Glutamatergic neuron (in vitro differentiated cells): ENCODE measurements around the gene CHST6. TPM values are rescaled to one million over a fixed set of nuclear protein-coding genes. Genes with fewer than 3 reads are reported as not detected.

Source experiments
- DNase-seq: peaks from one replicate; pipeline ENCODE4 v3.0.0; 2022
- H3K27ac Mint-ChIP-seq: one replicate; pipeline ENCODE4 v1.8.0; 2020; ENCODE audit warnings: mild to moderate bottlenecking, mixed read lengths, inconsistent platforms; ENCODE audit not compliant: unreplicated experiment
- H3K27me3 Mint-ChIP-seq: one replicate; pipeline ENCODE4 v1.8.0; 2020; ENCODE audit warnings: mild to moderate bottlenecking, moderate library complexity, mixed read lengths, inconsistent platforms; ENCODE audit not compliant: unreplicated experiment
- H3K36me3 Mint-ChIP-seq: one replicate; pipeline ENCODE4 v1.8.0; 2020; ENCODE audit warnings: mild to moderate bottlenecking, mixed read lengths, inconsistent platforms; ENCODE audit not compliant: unreplicated experiment
- H3K4me1 Mint-ChIP-seq: one replicate; pipeline ENCODE4 v1.8.0; 2020; ENCODE audit warnings: mild to moderate bottlenecking, low read depth, mixed read lengths, inconsistent platforms; ENCODE audit not compliant: unreplicated experiment
- H3K4me3 Mint-ChIP-seq: one replicate; pipeline ENCODE4 v1.8.0; 2020; ENCODE audit warnings: mild to moderate bottlenecking, mixed read lengths, inconsistent platforms; ENCODE audit not compliant: unreplicated experiment
- H3K9me3 Mint-ChIP-seq: one replicate; pipeline ENCODE4 v1.8.0; 2020; ENCODE audit warnings: mild to moderate bottlenecking, moderate library complexity, mixed read lengths, inconsistent platforms; ENCODE audit not compliant: unreplicated experiment
- total RNA-seq: library from RNA; stranded (reverse); fragmentation: NEBNext Ultra II Directional; extraction: Animal tissue kit (Norgen Biotek cat#: 25700); gene quantifications from one replicate; pipeline ENCODE4 v1.2.1, GENCODE V29; 2021; ENCODE audit not compliant: unreplicated experiment
- TF ChIP-seq, protein P1 (sequence below): fragments of 200-600 bp; sonication (generic); IDR thresholded peaks from one replicate; pipeline ENCODE4 v1.5.0; 2021; ENCODE audit not compliant: partially characterized antibody, unreplicated experiment

The CHST6 gene
- total RNA-seq, 1 donor from 2014 or later = 4.0 TPM

- H3K4me1 Mint-ChIP-seq = no peaks in the 10 kb centered on the region
- H3K27me3 Mint-ChIP-seq = peaks cover 6% of the 10 kb centered on the region
- no peaks in the 10 kb centered on the region for H3K36me3 Mint-ChIP-seq
- H3K4me3 Mint-ChIP-seq = no peak overlapping the region
- no peak for DNase-seq
- peaks cover 4% of the 10 kb centered on the region for H3K9me3 Mint-ChIP-seq
- TF ChIP-seq, protein P1, sequence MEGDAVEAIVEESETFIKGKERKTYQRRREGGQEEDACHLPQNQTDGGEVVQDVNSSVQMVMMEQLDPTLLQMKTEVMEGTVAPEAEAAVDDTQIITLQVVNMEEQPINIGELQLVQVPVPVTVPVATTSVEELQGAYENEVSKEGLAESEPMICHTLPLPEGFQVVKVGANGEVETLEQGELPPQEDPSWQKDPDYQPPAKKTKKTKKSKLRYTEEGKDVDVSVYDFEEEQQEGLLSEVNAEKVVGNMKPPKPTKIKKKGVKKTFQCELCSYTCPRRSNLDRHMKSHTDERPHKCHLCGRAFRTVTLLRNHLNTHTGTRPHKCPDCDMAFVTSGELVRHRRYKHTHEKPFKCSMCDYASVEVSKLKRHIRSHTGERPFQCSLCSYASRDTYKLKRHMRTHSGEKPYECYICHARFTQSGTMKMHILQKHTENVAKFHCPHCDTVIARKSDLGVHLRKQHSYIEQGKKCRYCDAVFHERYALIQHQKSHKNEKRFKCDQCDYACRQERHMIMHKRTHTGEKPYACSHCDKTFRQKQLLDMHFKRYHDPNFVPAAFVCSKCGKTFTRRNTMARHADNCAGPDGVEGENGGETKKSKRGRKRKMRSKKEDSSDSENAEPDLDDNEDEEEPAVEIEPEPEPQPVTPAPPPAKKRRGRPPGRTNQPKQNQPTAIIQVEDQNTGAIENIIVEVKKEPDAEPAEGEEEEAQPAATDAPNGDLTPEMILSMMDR = no peak
- H3K27ac Mint-ChIP-seq = no peak overlapping the region
These were observed 15.7 kb downstream of the CHST6 start for GRCh38 chr16:75479421-75479990.

DNA sequence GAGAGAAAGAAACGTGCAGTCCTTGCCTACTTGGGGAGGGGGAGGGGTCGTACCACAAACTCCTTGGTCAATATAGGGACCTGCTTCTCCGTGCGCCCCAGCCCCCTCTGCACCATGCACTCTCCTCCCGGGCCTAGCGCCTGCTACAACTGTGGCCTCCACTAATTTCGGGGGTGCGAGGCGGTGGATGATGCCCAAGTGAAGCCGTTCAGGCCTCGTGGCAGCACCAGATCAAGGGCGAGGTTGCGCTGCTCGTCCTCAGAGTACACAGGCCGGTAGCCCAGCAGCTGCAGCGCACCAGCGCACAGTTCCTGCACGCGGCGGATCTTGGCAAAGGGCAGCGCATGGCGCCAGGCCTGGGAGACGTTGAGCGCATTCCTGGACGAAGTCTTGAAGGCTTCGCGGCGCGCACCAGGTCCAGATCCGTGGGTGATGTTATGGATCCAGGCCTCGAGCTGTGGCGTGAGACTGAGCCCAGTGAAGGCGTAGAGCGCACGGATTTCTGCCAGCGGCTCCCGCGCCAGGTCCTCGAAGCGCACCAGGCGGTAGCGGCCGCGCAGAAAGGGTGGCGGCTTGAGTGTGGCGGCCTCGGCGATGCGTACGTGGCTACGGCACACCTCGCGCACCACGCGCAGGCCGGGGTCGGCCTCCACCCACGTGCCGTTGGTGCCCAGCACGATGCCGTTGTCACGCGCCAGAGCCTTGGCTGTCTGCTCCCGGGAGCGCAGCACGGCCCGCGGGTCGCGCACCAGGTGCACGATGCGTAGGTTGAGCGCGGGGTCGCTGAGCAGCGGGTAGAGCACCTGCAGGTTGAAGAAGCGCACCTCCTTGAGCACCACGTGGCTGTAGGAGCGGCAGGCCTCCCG lies 16.5 kb downstream of the CHST6 start:
- TF ChIP-seq, protein P1 = no peak
- Mint-ChIP-seq H3K4me3 (no peak overlapping the region), H3K36me3 (no peaks in the 10 kb centered on the region), H3K9me3 (peaks cover 4% of the 10 kb centered on the region), H3K27me3 (peaks cover 6% of the 10 kb centered on the region), H3K27ac (no peak overlapping the region), H3K4me1 (no peaks in the 10 kb centered on the region)
- DNase-seq = no peak

DNA sequence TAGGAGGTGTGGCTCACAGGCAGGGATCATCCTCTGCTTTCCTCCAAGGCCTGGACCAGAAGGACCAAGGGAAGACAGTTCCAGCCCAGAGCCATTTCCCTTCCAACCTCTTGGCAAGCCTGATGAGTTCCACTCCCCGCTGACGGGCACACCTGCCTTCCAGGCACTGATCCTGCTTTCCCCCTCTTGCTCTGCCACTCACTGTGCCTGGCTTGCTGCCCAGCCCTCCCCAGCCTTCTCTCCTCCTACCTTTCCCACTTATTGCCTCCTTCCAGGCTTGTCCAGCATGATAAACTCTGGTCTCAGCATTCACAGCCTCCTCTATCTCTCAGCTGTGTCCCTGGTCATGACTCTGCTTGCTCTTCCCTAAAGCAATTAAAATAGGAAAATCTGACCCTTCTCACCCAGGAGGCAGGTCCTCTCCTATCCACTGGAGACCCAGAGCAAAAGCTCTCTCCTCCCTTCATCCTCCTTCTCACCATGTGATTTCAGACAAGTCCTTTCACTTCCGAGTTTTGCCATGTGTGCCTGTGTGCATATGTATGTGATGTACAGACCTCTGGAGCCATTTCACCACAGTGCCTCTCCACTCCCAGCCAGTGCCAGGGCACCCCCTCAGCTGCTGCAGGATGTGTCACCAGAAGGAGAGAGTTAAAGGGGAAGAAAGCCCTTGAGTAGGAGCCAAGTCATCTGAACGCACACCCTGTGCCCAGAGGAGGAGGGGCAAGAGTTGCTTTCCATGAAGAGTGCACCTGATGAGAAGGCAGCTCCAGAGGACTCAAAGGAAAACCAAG lies 17.4 kb downstream of the CHST6 start:
- DNase-seq = no peak
- no peaks in the 10 kb centered on the region for H3K4me1 Mint-ChIP-seq
- H3K27ac Mint-ChIP-seq = no peak overlapping the region
- no peaks in the 10 kb centered on the region for H3K36me3 Mint-ChIP-seq
- TF ChIP-seq, protein P1 = no peak
- H3K4me3 Mint-ChIP-seq = no peak overlapping the region
- H3K9me3 Mint-ChIP-seq = peaks cover 4% of the 10 kb centered on the region
- peaks cover 6% of the 10 kb centered on the region for H3K27me3 Mint-ChIP-seq

DNA sequence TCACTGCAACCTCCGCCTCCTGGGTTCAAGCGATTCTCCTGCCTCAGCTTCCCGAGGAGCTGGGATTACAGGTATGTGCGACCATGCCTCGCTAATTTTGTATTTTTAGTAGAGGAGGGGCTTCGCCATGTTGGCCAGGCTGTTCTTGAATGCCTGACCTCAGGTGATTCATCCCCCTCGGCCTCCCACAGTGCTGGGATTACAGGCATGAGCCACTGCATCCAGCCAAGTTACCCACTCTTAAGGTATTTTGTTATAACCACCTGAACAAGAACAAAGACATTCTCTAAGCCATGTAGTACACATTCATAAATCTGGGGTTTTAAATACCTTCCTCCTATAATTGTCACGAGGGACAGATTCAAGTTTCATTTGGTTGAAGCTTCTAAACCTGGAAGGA lies 18.4 kb downstream of the CHST6 start:
- Mint-ChIP-seq H3K36me3 (no peaks in the 10 kb centered on the region), H3K4me1 (no peaks in the 10 kb centered on the region), H3K27ac (no peak overlapping the region), H3K27me3 (peaks cover 6% of the 10 kb centered on the region), H3K9me3 (peaks cover 4% of the 10 kb centered on the region), H3K4me3 (no peak overlapping the region)
- TF ChIP-seq, protein P1 = no peak
- DNase-seq = no peak
